Liver (tissue), 9 donors: ENCODE results near the gene IL10RB. TPM values are rescaled to one million over a fixed set of nuclear protein-coding genes. Genes with fewer than 3 reads are reported as not detected.

Source experiments
- DNase-seq: peaks from one replicate; pipeline ENCODE4 v3.0.0-alpha.2; 2017; ENCODE audit warnings: low spot score
- H3K27ac ChIP-seq, 2 donors: one replicate each; pipeline ENCODE4 v1.7.0; 2013; ENCODE audit warnings: inconsistent platforms in 2 of 2, low read length in 2 of 2, control low read depth in 1 of 2, low read depth in 1 of 2, mild to moderate bottlenecking in 1 of 2
- H3K27me3 ChIP-seq, 4 donors: one replicate each; pipeline versions ENCODE4 v1.6.1 to v1.7.0; 2013; ENCODE audit warnings: low read length in 3 of 4, inconsistent platforms in 1 of 4, mild to moderate bottlenecking in 1 of 4, moderate library complexity in 1 of 4; ENCODE audit not compliant: control insufficient read depth in 4 of 4, insufficient read depth in 4 of 4
- H3K36me3 ChIP-seq, 4 donors: one replicate each; pipeline versions ENCODE4 v1.6.1 to v1.7.0; 2013; ENCODE audit warnings: low read length in 3 of 4, mild to moderate bottlenecking in 3 of 4, low read depth in 1 of 4, moderate library complexity in 1 of 4; ENCODE audit not compliant: control insufficient read depth in 4 of 4, insufficient read depth in 3 of 4
- H3K4me1 ChIP-seq, 4 donors: one replicate each; pipeline versions ENCODE4 v1.6.1 to v1.7.0; 2013; ENCODE audit warnings: low read length in 3 of 4, mild to moderate bottlenecking in 3 of 4, moderate library complexity in 1 of 4; ENCODE audit not compliant: control insufficient read depth in 4 of 4, insufficient read depth in 4 of 4
- H3K4me3 ChIP-seq, 3 donors: one replicate each; pipeline versions ENCODE4 v1.6.1 to v1.7.0; 2013; ENCODE audit warnings: low read length in 3 of 3, control low read depth in 1 of 3, low read depth in 1 of 3, mild to moderate bottlenecking in 1 of 3
- H3K9ac ChIP-seq, 2 donors: one replicate each; pipeline ENCODE4 v1.7.0; 2013; ENCODE audit warnings: low read length in 2 of 2, mild to moderate bottlenecking in 2 of 2, moderate library complexity in 2 of 2, control low read depth in 1 of 2, low read depth in 1 of 2
- H3K9me3 ChIP-seq, 4 donors: one replicate each; pipeline versions ENCODE4 v1.6.1 to v1.7.0; 2013; ENCODE audit warnings: low read length in 3 of 4; ENCODE audit not compliant: control insufficient read depth in 4 of 4
- EGR1 ChIP-seq, 2 donors: IDR thresholded peaks; 2 replicates each; pipeline ENCODE4 v1.6.1; 2016 to 2018; ENCODE audit warnings: antibody characterized with exemption in 2 of 2, low read depth in 2 of 2
- FOXA1 ChIP-seq: IDR thresholded peaks from 2 replicates; pipeline ENCODE4 v1.6.1; 2016; ENCODE audit warnings: antibody characterized with exemption
- FOXA2 ChIP-seq: IDR thresholded peaks from 2 replicates; pipeline ENCODE4 v1.6.1; 2016; ENCODE audit warnings: antibody characterized with exemption
- GABPA ChIP-seq, 2 donors: IDR thresholded peaks in 1 of 2; conservative IDR thresholded peaks in 1 of 2; 2 replicates each; pipeline ENCODE4 v1.6.1; 2016; ENCODE audit warnings: antibody characterized with exemption in 2 of 2, mild to moderate bottlenecking in 1 of 2, moderate library complexity in 1 of 2
- HNF4G ChIP-seq: IDR thresholded peaks from 2 replicates; pipeline ENCODE4 v1.6.1; 2016; ENCODE audit warnings: antibody characterized with exemption
- MAX ChIP-seq: IDR thresholded peaks from 2 replicates; pipeline ENCODE4 v1.6.1; 2016; ENCODE audit warnings: antibody characterized with exemption
- RAD21 ChIP-seq, 2 donors: IDR thresholded peaks; 2 replicates each; pipeline ENCODE4 v1.6.1; 2016; ENCODE audit warnings: antibody characterized with exemption in 2 of 2, mild to moderate bottlenecking in 2 of 2
- REST ChIP-seq: IDR thresholded peaks from 2 replicates; pipeline ENCODE4 v1.6.1; 2016; ENCODE audit warnings: antibody characterized with exemption, mild to moderate bottlenecking
- RXRA ChIP-seq, 2 donors: IDR thresholded peaks; 2 replicates each; pipeline ENCODE4 v1.6.1; 2017 to 2018; ENCODE audit warnings: antibody characterized with exemption in 2 of 2, mild to moderate bottlenecking in 1 of 2
- SP1 ChIP-seq: IDR thresholded peaks from 2 replicates; pipeline ENCODE4 v1.6.1; 2018; ENCODE audit warnings: antibody characterized with exemption, mild to moderate bottlenecking
- TAF1 ChIP-seq: conservative IDR thresholded peaks from 2 replicates; pipeline ENCODE4 v1.6.1; 2016; ENCODE audit warnings: antibody characterized with exemption, mild to moderate bottlenecking
- YY1 ChIP-seq: IDR thresholded peaks from 2 replicates; pipeline ENCODE4 v1.6.1; 2016; ENCODE audit warnings: antibody characterized with exemption, mild to moderate bottlenecking
- ZBTB33 ChIP-seq: IDR thresholded peaks from 2 replicates; pipeline ENCODE4 v1.6.1; 2016; ENCODE audit warnings: antibody characterized with exemption
- WGBS: extraction: QIAGEN DNeasy Blood & Tissue Kit; methylation state at CpG from one replicate; pipeline ENCODE4 v1.1.7; 2013; 5-methylcytosine and 5-hydroxymethylcytosine counted together
- polyA plus RNA-seq, 2 donors: library from polyadenylated mRNA; stranded (reverse) in 1 of 2; unstranded in 1 of 2; fragments of 200-250 nt in 1 of 2; fragments of >200 nt in 1 of 2; fragmentation: Nextera tagmentation in 1 of 2; extraction: Ambion mirVana in 1 of 2; gene quantifications; one replicate each; pipeline versions ENCODE4 v1.2.1 to v1.2.3, GENCODE V29; 2013 to 2015
- total RNA-seq, 2 donors: library from RNA; depleted of rRNA; stranded (reverse); fragments of >200 nt; gene quantifications; one replicate each; pipeline ENCODE4 v1.2.3, GENCODE V29; 2014
- TF ChIP-seq, protein P1 (sequence below): fragments of 150-350 bp; IDR thresholded peaks from 2 replicates; pipeline ENCODE4 v1.5.1; 2017; ENCODE audit warnings: improper control_type of control experiment, low read depth, low read length; ENCODE audit not compliant: missing input control
- TF ChIP-seq, protein P2 (sequence below): IDR thresholded peaks from 2 replicates; pipeline ENCODE4 v1.6.1; 2016; ENCODE audit warnings: antibody characterized with exemption
- donor health status: healthy.
- donor health status: healthy.
- donor health status: healthy.
- donor health status: healthy.
- donor health status: healthy.

The IL10RB gene
- total and polyA plus RNA-seq, 4 donors, result 16.1 to 22.1 (median 18.8) TPM

DNA sequence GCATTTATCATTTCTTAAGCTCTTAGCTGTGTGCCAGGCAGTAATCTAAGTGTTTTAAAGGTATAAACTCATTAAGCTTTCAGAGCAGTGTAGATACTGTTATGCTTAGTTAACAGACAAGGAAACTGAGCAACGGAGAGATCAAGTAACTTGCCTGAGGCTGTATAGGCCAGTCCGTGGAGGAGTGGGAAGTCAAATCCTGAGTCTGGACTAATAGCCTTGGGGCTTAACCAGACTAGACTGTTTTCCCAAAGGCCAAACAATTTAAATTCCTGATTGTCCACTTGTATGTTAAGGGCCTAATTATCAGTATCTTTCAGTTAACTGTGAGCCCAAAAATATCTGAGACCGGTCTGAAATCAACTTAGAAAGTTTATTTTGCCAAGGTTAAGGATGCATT lies 61.2 kb downstream of the IL10RB start:
- Histone ChIP-seq H3K4me1 (peaks cover 4 to 34% (median 15%) of the 10 kb centered on the region in 4 donors), H3K9me3 (no peaks in the 10 kb centered on the region), H3K27me3 (no peaks in the 10 kb centered on the region), H3K36me3 (peaks cover 0 to 5% (median 1%) of the 10 kb centered on the region in 4 donors), H3K4me3 (no peak overlapping the region), H3K9ac (no peak overlapping the region), H3K27ac (no peak overlapping the region)
- no peak for DNase-seq
- TF ChIP-seq MAX, result no peak
- TF ChIP-seq ZBTB33, result no peak
- no peak for TF ChIP-seq REST
- no peak for TF ChIP-seq FOXA2
- TF ChIP-seq TAF1, result no peak
- TF ChIP-seq RAD21 (IDR thresholded peaks at IDR 0.05), result no peak
- TF ChIP-seq GABPA (IDR thresholded peaks at IDR 0.05 in 1 of 2, conservative IDR thresholded peaks at IDR 0.05 in 1 of 2), result no peak
- no peak for TF ChIP-seq SP1
- TF ChIP-seq HNF4G, result no peak
- TF ChIP-seq, protein P1, sequence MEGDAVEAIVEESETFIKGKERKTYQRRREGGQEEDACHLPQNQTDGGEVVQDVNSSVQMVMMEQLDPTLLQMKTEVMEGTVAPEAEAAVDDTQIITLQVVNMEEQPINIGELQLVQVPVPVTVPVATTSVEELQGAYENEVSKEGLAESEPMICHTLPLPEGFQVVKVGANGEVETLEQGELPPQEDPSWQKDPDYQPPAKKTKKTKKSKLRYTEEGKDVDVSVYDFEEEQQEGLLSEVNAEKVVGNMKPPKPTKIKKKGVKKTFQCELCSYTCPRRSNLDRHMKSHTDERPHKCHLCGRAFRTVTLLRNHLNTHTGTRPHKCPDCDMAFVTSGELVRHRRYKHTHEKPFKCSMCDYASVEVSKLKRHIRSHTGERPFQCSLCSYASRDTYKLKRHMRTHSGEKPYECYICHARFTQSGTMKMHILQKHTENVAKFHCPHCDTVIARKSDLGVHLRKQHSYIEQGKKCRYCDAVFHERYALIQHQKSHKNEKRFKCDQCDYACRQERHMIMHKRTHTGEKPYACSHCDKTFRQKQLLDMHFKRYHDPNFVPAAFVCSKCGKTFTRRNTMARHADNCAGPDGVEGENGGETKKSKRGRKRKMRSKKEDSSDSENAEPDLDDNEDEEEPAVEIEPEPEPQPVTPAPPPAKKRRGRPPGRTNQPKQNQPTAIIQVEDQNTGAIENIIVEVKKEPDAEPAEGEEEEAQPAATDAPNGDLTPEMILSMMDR, result no peak
- no peak for TF ChIP-seq YY1
- TF ChIP-seq, protein P2, sequence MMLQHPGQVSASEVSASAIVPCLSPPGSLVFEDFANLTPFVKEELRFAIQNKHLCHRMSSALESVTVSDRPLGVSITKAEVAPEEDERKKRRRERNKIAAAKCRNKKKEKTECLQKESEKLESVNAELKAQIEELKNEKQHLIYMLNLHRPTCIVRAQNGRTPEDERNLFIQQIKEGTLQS, result no peak
- no peak for TF ChIP-seq EGR1 (IDR thresholded peaks at IDR 0.05; ENCODE audit: low read depth in 2 of 2)
- TF ChIP-seq RXRA (IDR thresholded peaks at IDR 0.05), result no peak
- no peak for TF ChIP-seq FOXA1
- whole genome bisulfite sequencing, result 91% methylated on average over 3 of the region's 3 CpGs

DNA sequence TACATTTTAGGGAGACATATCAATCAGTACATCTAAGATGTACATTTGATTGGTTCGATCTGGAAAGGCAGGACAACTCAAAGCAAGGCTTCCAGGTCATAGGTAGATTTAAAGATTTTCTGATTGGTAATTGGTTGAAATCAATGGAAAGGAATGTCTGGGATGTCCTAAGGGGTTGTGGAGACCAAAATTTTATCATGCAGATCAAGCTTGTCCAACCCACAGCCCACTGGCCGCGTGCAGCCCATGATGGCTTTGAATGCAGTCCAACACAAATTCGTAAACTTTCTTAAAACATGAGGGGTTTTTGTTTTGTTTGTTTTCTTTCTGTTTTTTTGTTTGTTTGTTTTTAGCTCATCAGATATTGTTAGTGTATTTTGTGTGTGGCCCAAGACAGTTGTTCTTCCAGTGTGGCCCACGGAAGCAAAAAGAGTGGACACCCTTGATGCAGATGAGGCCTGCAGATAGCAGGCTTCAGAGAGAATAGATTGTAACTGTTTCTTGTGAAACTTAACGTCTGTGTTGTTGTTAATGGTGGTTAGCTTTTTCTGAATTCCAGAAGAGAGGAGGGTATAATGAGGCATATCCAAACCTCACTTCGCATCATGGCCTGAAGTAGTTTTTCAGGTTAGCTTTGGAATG lies 61.7 kb downstream of the IL10RB start:
- Histone ChIP-seq H3K27ac (no peak overlapping the region), H3K9me3 (no peaks in the 10 kb centered on the region), H3K36me3 (peaks cover 0 to 6% (median 1%) of the 10 kb centered on the region in 4 donors), H3K4me1 (peaks cover 4 to 34% (median 15%) of the 10 kb centered on the region in 4 donors), H3K9ac (no peak overlapping the region), H3K4me3 (no peak overlapping the region), H3K27me3 (no peaks in the 10 kb centered on the region)
- no peak for TF ChIP-seq SP1
- WGBS, result 86% methylated on average over 7 of the region's 7 CpGs
- no peak for DNase-seq
